ENCODE measurements around the gene CEBPE. TPM values are rescaled to one million over a fixed set of nuclear protein-coding genes. Genes with fewer than 3 reads are reported as not detected.
A peak's percentile ranks its signal among the peaks of the same experiment; 100 is the strongest.

The CEBPE gene
- total and polyA plus RNA-seq, 2 donors (not counting 1 experiment from before 2014, with no cell fraction given) = 0.37 to 0.45 TPM

- ATAC-seq (ENCODE audit: low read depth) = no peak
- peak overlapping the region; percentile 51 to 76 for H3K27ac ChIP-seq (ENCODE audit: low read length in 2 of 2)
- TF ChIP-seq CTCF (IDR thresholded peaks at IDR 0.05) (no peak), EZH2 (IDR thresholded peaks at IDR 0.05; ENCODE audit: borderline replicate concordance, insufficient read depth, low read depth, low read length, poor library complexity, severe bottlenecking) (no peak)
- peaks cover 33% of the 10 kb centered on the region for H3K79me2 ChIP-seq (ENCODE audit: control insufficient read depth, insufficient read depth, low read length)
- Mint-ChIP-seq H3K4me3 (peak overlapping the region; percentile 98), H3K27ac (peak overlapping the region; percentile 92), H3K27me3 (no peaks in the 10 kb centered on the region), H3K9me3 (ENCODE audit: insufficient read depth) (no peaks in the 10 kb centered on the region), H3K4me1 (peaks cover 40% of the 10 kb centered on the region)
- peaks cover 21 to 41% of the 10 kb centered on the region in 2 donors for H3K4me1 ChIP-seq (ENCODE audit: control insufficient read depth in 2 of 2, insufficient read depth in 2 of 2, low read length in 2 of 2)
- no peak for DNase-seq
- no peaks in the 10 kb centered on the region for H3K9me3 ChIP-seq (ENCODE audit: control extremely low read depth in 1 of 3, control insufficient read depth in 2 of 3, insufficient read depth in 1 of 3, low read length in 2 of 3)
- peak overlapping the region in 2 of 5 experiments; percentile 62 to 67 for H3K4me3 ChIP-seq (ENCODE audit: control extremely low read depth in 1 of 5, extremely low read depth in 1 of 5, insufficient read depth in 1 of 5, low read depth in 2 of 5, low read length in 4 of 5)
- H3K9ac ChIP-seq (ENCODE audit: low read length) = peak overlapping the region; percentile 65
- POLR2A ChIA-PET = interaction anchor here (0.6 to 0.9 kb wide), 2 partner anchors 15 to 303 kb away, joined by 4 to 5 read pairs; partner anchors contain the start of gene CDH24
- H3K4me2 ChIP-seq (replicated peaks; ENCODE audit: low read depth, low read length, poor library complexity, severe bottlenecking) = peak overlapping the region; percentile 75
- H3K36me3 ChIP-seq (replicated peaks in 1 of 2; ENCODE audit: control extremely low read depth in 1 of 2, control insufficient read depth in 1 of 2, extremely low read depth in 1 of 2, insufficient read depth in 2 of 2, low read length in 1 of 2) = peaks cover 7 to 62% of the 10 kb centered on the region in 2 experiments
- 100% methylated on average over 3 of the region's 5 CpGs for WGBS (ENCODE audit: insufficient coverage)
- CTCF ChIA-PET = interaction anchor here (0.7 to 4.6 kb wide), 13 partner anchors 8 to 249 kb away, joined by 3 to 34 read pairs (median 6); partner anchors contain the start of genes ACIN1, AJUBA, C14orf119 and CDH24
- peaks cover 41% of the 10 kb centered on the region for H4K20me1 ChIP-seq (ENCODE audit: control insufficient read depth, insufficient read depth, low read length, poor library complexity, severe bottlenecking)
- no peak overlapping the region for H2AFZ ChIP-seq (ENCODE audit: insufficient read depth, low read depth, low read length, poor library complexity, severe bottlenecking)
- intact Hi-C loops (cut with micrococcal nuclease) = no loop called here
- no peaks in the 10 kb centered on the region for H3K27me3 ChIP-seq (replicated peaks in 1 of 4; ENCODE audit: control extremely low read depth in 1 of 4, control insufficient read depth in 3 of 4, insufficient read depth in 4 of 4, low read length in 3 of 4)
Observed at GRCh38 chr14:23071921-23072539, 47.0 kb downstream of the CEBPE start.

Measured in B cell (primary cell).